Adrenal gland (tissue), 12 donors: ENCODE results near the gene MYH11. TPM values are rescaled to one million over a fixed set of nuclear protein-coding genes. Genes with fewer than 3 reads are reported as not detected.
"Not testable (repeated sequence)": the region's sequence is repeated elsewhere in the genome, so short reads cannot be mapped to it uniquely, and the experiment has no call there.

ENCODE experiments used
- DNase-seq, 7 donors: peaks; one replicate each; pipeline ENCODE4 v3.0.0-alpha.2; 2019 to 2020
- H3K27ac ChIP-seq, 5 donors: fragments of 200-600 bp; sonication (generic) in 4 of 5; 1 replicate in 3 of 5; 2 replicates in 2 of 5; pipeline versions ENCODE4 v1.5.1 to v1.8.0; 2016 to 2020; ENCODE audit warnings: mild to moderate bottlenecking in 1 of 5
- H3K27me3 ChIP-seq: fragments of 200-600 bp; 2 replicates; pipeline ENCODE4 v1.8.0; 2021
- H3K36me3 ChIP-seq, 2 donors: fragments of 200-600 bp; replicated peaks in 1 of 2; 1 replicate in 1 of 2; 2 replicates in 1 of 2; pipeline versions ENCODE4 v1.5.1 to v1.8.0; 2018 to 2022
- H3K4me1 ChIP-seq, 2 donors: fragments of 200-600 bp; replicated peaks in 1 of 2; 1 replicate in 1 of 2; 2 replicates in 1 of 2; pipeline versions ENCODE4 v1.5.1 to v1.8.0; 2018 to 2021
- H3K4me3 ChIP-seq, 4 donors: fragments of 200-600 bp; sonication (generic) in 3 of 4; one replicate each; pipeline ENCODE4 v1.5.1; 2016 to 2018
- H3K9me3 ChIP-seq, 3 donors: fragments of 200-600 bp; sonication (generic) in 1 of 3; replicated peaks in 1 of 3; 1 replicate in 2 of 3; 2 replicates in 1 of 3; pipeline versions ENCODE4 v1.5.1 to v1.8.0; 2016 to 2021
- CTCF ChIP-seq, 6 experiments: fragments of 450-650 bp in 4 of 6; fragments of 200-600 bp in 2 of 6; sonication (generic) in 1 of 6; IDR thresholded peaks; 1 replicate in 5 of 6; 2 replicates in 1 of 6; pipeline versions ENCODE4 v1.5.1 to v1.8.0; 2016 to 2021; ENCODE audit warnings: antibody characterized with exemption in 6 of 6, mild to moderate bottlenecking in 2 of 6, moderate library complexity in 1 of 6
- POLR2A ChIP-seq, 2 donors: fragments of 450-650 bp; IDR thresholded peaks; one replicate each; pipeline ENCODE4 v1.6.1; 2017; ENCODE audit warnings: antibody characterized with exemption in 2 of 2, mild to moderate bottlenecking in 2 of 2, moderate library complexity in 1 of 2
- WGBS, 4 donors: extraction: QIAGEN DNeasy Blood & Tissue Kit in 2 of 4; methylation state at CpG; one replicate each; pipeline versions ENCODE4 v1.1.5 to v1.1.7; 2013 to 2017; 5-methylcytosine and 5-hydroxymethylcytosine counted together
- intact Hi-C, 2 donors: fragments of 100-400 bp; cut with DNase I; formaldehyde crosslinking; loops; one replicate each; pipeline versions ENCODE4 v1.14.1 to v1.15.0; 2022 to 2023
- polyA plus RNA-seq, 3 donors: library from polyadenylated mRNA; stranded (reverse); fragments of 200-250 nt in 2 of 3; fragments of 350-450 nt in 1 of 3; fragmentation: Illumina TruSeq in 1 of 3; extraction: RNeasy Lipid Tissue Mini Kit (QIAGEN cat#74804) in 1 of 3; gene quantifications; one replicate each; pipeline ENCODE4 v1.2.3, GENCODE V29; 2013 to 2014
- total RNA-seq, 9 donors: library from RNA; depleted of rRNA in 4 of 9; stranded (reverse); fragments of >200 nt in 4 of 9; fragments of 120-200 nt in 1 of 9; fragmentation: NEBNext Ultra II Directional in 1 of 9; extraction: Animal tissue kit (Norgen Biotek cat#: 25700) in 1 of 9; gene quantifications; one replicate each; pipeline versions ENCODE4 v1.1.0 to v1.2.4, GENCODE V29; 2013 to 2023
- donor health status: healthy with polysubstance abuse.
- donor health status: Bipolar disorder and iron deficiency.
- donor health status: DM: yes; HTN: yes; CAD: no.
- donor health status: DM: no; HTN: no; CAD: no.
- donor health status: DM: no; HTN: no; CAD: no.
- donor health status: DM: yes; HTN: yes; CAD: no.

MYH11 gene
- total and polyA plus RNA-seq, 12 donors = 2.4 to 45.1 (median 16.5) TPM

DNA sequence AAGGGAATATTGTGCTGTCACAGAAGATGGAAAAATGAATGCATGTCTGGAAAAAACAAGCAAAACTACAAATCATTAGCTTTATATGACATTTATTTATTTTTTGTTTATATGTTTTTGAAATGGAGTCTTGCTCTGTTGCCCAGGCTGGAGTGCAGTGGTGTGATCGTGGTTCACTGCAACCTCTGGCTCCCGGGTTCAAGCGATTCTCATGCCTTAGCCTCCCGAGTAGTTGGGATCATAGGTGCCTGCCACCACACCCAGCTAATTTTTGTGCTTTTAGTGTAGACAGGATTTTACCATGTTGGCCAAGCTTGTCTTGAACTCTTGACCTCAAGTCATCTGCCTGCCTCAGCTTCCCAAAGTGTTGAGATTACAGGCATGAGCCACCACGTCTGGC is 198.3 kb downstream of the MYH11 start:
- no peak overlapping the region for H3K27ac ChIP-seq
- DNase-seq = peak in 1 of 7 donors; percentile 1
- no peak overlapping the region for H3K4me3 ChIP-seq
- intact Hi-C loops = no loop called here
- no peaks in the 10 kb centered on the region for H3K9me3 ChIP-seq
- WGBS, 4 donors = 91 to 98% (median 95%) methylated on average over 5 of the region's 5 CpGs
- H3K36me3 ChIP-seq = no peaks in the 10 kb centered on the region
- no peaks in the 10 kb centered on the region for H3K27me3 ChIP-seq
- H3K4me1 ChIP-seq = peaks cover 4 to 10% of the 10 kb centered on the region in 2 donors
- TF ChIP-seq POLR2A (IDR thresholded peaks at IDR 0.05) (no peak), CTCF (IDR thresholded peaks at IDR 0.05) (no peak)

DNA sequence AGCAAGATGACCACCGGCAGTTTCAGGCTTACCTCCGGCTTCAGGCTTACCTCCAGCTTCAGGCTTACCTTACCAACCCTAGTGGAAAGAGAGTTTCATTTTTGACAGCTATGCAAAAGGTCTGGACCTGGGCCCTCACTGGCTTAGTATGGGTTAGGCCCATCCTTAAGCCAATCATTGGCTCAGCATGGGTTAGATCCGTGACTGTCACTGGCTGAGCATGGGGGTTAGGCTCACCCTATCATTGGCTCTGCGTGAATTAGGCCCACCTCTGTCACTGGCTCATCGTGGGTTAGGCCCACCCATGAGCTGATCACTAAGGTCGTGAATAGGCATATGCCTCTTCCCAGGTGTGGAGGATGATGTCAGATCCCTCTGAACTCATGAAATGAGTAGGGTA is 198.7 kb downstream of the MYH11 start:
- Histone ChIP-seq H3K4me1 (peaks cover 4 to 10% of the 10 kb centered on the region in 2 donors), H3K4me3 (no peak overlapping the region), H3K27me3 (no peaks in the 10 kb centered on the region), H3K9me3 (no peaks in the 10 kb centered on the region), H3K36me3 (no peaks in the 10 kb centered on the region), H3K27ac (no peak overlapping the region)
- intact Hi-C loops = no loop called here
- TF ChIP-seq CTCF (IDR thresholded peaks at IDR 0.05) (no peak), POLR2A (IDR thresholded peaks at IDR 0.05) (no peak)
- WGBS, 4 donors = 85 to 93% (median 88%) methylated on average over 4 to 6 of the region's 6 CpGs
- peak in 1 of 7 donors; percentile 1 for DNase-seq

- DNase-seq, intact Hi-C loops, H3K36me3 ChIP-seq, H3K4me3 ChIP-seq, H3K9me3 ChIP-seq, H3K27me3 ChIP-seq, H3K27ac ChIP-seq: not testable (repeated sequence)
- 90 to 100% (median 96%) methylated on average over 3 to 4 of the region's 6 CpGs for WGBS, 4 donors
- H3K4me1 ChIP-seq = peaks cover 4 to 18% of the 10 kb centered on the region in 2 donors
Measured at GRCh38 chr16:15655561-15655960, 201.3 kb downstream of the MYH11 start.

DNA sequence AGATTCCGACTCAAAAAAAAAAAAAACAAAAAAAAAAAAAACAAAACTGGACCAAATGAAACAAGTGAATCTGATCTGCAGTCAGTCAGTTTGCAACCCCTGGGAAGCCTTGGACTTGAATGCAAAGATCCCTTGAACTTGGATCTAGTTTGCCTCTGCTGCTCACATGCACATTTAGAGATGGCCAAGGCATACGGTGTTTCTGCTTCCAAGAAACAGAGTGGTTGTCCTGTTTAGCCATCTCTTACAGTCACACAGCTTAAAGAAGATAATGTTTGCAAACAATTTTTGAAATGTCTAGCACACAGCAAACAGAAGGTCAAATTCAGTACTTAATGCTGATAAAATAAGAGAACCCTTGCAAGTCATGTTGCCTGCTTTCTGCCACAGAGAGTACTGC is 202.2 kb downstream of the MYH11 start:
- H3K27me3 ChIP-seq = no peaks in the 10 kb centered on the region
- H3K36me3 ChIP-seq = no peaks in the 10 kb centered on the region
- H3K4me3 ChIP-seq = no peak overlapping the region
- peak in 1 of 7 donors; percentile 0 for DNase-seq
- H3K9me3 ChIP-seq = no peaks in the 10 kb centered on the region
- intact Hi-C loops = no loop called here
- TF ChIP-seq CTCF (IDR thresholded peaks at IDR 0.05) = no peak
- 67 to 85% (median 81%) methylated on average over 2 of the region's 2 CpGs for WGBS, 4 donors
- H3K27ac ChIP-seq = no peak overlapping the region
- peaks cover 0 to 12% of the 10 kb centered on the region in 2 donors for H3K4me1 ChIP-seq

- Histone ChIP-seq H3K4me3 (no peak overlapping the region), H3K9me3 (no peaks in the 10 kb centered on the region), H3K27me3 (no peaks in the 10 kb centered on the region), H3K36me3 (no peaks in the 10 kb centered on the region), H3K4me1 (peaks cover 0 to 15% of the 10 kb centered on the region in 2 donors), H3K27ac (no peak overlapping the region)
- 32 to 47% (median 42%) methylated on average over 4 of the region's 4 CpGs for WGBS, 4 donors
- TF ChIP-seq CTCF (IDR thresholded peaks at IDR 0.05) = no peak
- TF ChIP-seq POLR2A (IDR thresholded peaks at IDR 0.05) = no peak
- DNase-seq = peak in 1 of 7 donors; percentile 18
- intact Hi-C loops = no loop called here
Measured at GRCh38 chr16:15653227-15653626, 203.6 kb downstream of the MYH11 start.
